ENCODE measurements around the gene IL17B.
A peak's percentile ranks its signal among the peaks of the same experiment; 100 is the strongest.

Gene IL17B

GRCh38 chr5:149348518-149348917 is 30.6 kb downstream of the IL17B start:
- ChIA-PET CTCF (interaction anchor here (1.2 to 6.2 kb wide), 2 partner anchors 18 to 87 kb away, joined by 3 to 50 read pairs; no protein-coding TSS in a partner anchor), POLR2A (no interaction called here)
- no peak for DNase-seq (ENCODE audit: extremely low spot score)
- TF ChIP-seq CTCF (IDR thresholded peaks at IDR 0.05; ENCODE audit: control extremely low read depth, extremely low read depth, low read depth, missing control alignments), result no peak

- no peak for DNase-seq (ENCODE audit: extremely low spot score)
- ChIA-PET CTCF (interaction anchor here (1.7 to 6.2 kb wide), 4 partner anchors 10 to 36 kb away, joined by 4 to 50 read pairs (median 14); partner anchors contain the start of gene PCYOX1L), POLR2A (interaction anchor here (1.2 kb wide), 1 partner anchor 26 kb away, joined by 3 read pairs; no protein-coding TSS in a partner anchor)
- no peak for TF ChIP-seq CTCF (IDR thresholded peaks at IDR 0.05; ENCODE audit: control extremely low read depth, extremely low read depth, low read depth, missing control alignments)
These were observed 33.2 kb downstream of the IL17B start for GRCh38 chr5:149345892-149346222.

GRCh38 chr5:149345147-149345891 is 33.8 kb downstream of the IL17B start, which contains the start of gene GRPEL2:
Gene GRPEL2 (plus strand): TSS chr5:149345499. CDS start chr5:149345540, 41 bp downstream.
- ChIA-PET POLR2A (interaction anchor here (0.5 to 1.2 kb wide), 3 partner anchors 12 to 186 kb away, joined by 3 to 5 read pairs (median 3); partner anchors contain the start of gene PCYOX1L), CTCF (interaction anchor here (0.8 to 6.2 kb wide), 10 partner anchors 10 to 206 kb away, joined by 3 to 50 read pairs (median 6); partner anchors contain the start of genes CSNK1A1 and PCYOX1L)
- DNase-seq (ENCODE audit: extremely low spot score), result peak; percentile 96
- no peak for TF ChIP-seq CTCF (IDR thresholded peaks at IDR 0.05; ENCODE audit: control extremely low read depth, extremely low read depth, low read depth, missing control alignments)

DNA sequence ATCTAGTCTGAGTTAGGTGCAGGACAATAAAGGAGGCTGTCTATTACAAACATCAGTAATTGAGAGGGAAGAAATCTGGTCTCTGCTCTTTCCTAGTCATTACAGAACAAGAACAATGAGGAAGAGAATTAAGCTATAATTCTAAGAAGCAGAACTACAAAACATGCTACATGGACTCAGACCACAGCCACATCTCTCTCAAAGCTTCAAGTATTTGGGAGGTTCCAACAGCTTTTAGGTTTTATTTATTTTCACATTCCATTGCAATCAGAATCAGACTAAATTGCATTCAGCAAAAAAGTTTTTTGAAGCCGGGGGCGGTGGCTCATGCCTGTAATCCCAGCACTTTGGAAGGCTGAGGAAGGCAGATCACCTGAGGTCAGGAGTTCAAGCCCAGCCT is 34.9 kb downstream of the IL17B start:
- ChIA-PET POLR2A (interaction anchor here (1.2 kb wide), 1 partner anchor 14 kb away, joined by 5 read pairs; the partner anchor contains the start of gene PCYOX1L), CTCF (interaction anchor here (1.6 to 6.2 kb wide), 8 partner anchors 11 to 207 kb away, joined by 3 to 50 read pairs (median 8); partner anchors contain the start of genes CSNK1A1 and PCYOX1L)
- no peak for DNase-seq (ENCODE audit: extremely low spot score)
- no peak for TF ChIP-seq CTCF (IDR thresholded peaks at IDR 0.05; ENCODE audit: control extremely low read depth, extremely low read depth, low read depth, missing control alignments)

DNA sequence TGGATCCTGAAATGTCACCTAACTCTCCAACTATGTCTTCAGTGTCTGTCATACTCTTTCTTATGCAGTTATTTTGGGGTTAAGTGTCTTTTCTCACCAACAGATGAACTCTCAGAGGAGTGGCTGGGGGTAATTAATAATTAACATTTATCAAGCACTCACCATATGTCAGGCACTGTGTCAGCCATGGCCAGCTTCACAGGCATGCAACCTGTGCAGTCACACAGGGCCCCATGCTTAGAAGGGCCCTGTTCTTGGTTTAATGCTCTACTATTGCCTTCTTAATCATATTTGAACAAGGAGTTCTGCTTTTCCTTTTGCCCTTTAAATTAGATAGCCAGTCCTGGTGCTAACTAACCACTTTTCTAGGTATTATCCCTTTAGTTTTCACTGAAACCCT is 37.2 kb downstream of the IL17B start:
- TF ChIP-seq CTCF (IDR thresholded peaks at IDR 0.05; ENCODE audit: control extremely low read depth, extremely low read depth, low read depth, missing control alignments), result no peak
- no peak for DNase-seq (ENCODE audit: extremely low spot score)
- ChIA-PET CTCF (interaction anchor here (1.8 to 3.6 kb wide), 2 partner anchors 16 to 26 kb away, joined by 6 to 19 read pairs; partner anchors contain the start of gene PCYOX1L), POLR2A (interaction anchor here (0.5 kb wide), 1 partner anchor 612 kb away, joined by 3 read pairs; no protein-coding TSS in a partner anchor)

GRCh38 chr5:149340920-149341319 is 38.2 kb downstream of the IL17B start:
- CTCF ChIA-PET, result interaction anchor here (0.8 to 3.6 kb wide), 7 partner anchors 13 to 224 kb away, joined by 3 to 19 read pairs (median 4); no protein-coding TSS in a partner anchor
- TF ChIP-seq CTCF (IDR thresholded peaks at IDR 0.05; ENCODE audit: control extremely low read depth, extremely low read depth, low read depth, missing control alignments), result no peak
- POLR2A ChIA-PET, result no interaction called here
- no peak for DNase-seq (ENCODE audit: extremely low spot score)

All from GM10248 (cell line).